Measurements from ENCODE around the gene IFITM5.
"Not testable (repeated sequence)": the region's sequence is repeated elsewhere in the genome, so short reads cannot be mapped to it uniquely, and the experiment has no call there.

The IFITM5 gene

DNA sequence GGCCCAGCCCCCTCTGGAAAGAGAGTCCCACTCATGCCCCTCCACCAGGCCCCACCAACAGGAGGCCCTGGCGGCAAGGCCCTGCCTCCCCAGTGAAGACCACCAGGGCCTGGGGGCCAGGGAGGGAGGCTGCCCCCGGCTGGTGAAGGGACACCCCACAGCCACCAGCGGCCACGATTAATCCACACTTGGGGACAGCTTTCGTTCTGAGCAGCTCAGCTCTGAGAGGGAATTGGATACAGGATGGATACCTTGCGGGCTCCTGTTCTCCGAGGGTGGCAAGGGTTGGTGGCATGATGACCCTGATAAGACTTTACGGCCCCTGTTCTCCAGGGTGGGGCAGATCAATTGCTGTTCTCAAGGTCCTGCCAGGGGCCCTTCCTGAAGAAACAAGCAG lies 28.0 kb downstream of the IFITM5 start:
- no peak for FAIRE-seq
- DNase-seq (ENCODE audit: insufficient read length, low spot score), result no peak

DNA sequence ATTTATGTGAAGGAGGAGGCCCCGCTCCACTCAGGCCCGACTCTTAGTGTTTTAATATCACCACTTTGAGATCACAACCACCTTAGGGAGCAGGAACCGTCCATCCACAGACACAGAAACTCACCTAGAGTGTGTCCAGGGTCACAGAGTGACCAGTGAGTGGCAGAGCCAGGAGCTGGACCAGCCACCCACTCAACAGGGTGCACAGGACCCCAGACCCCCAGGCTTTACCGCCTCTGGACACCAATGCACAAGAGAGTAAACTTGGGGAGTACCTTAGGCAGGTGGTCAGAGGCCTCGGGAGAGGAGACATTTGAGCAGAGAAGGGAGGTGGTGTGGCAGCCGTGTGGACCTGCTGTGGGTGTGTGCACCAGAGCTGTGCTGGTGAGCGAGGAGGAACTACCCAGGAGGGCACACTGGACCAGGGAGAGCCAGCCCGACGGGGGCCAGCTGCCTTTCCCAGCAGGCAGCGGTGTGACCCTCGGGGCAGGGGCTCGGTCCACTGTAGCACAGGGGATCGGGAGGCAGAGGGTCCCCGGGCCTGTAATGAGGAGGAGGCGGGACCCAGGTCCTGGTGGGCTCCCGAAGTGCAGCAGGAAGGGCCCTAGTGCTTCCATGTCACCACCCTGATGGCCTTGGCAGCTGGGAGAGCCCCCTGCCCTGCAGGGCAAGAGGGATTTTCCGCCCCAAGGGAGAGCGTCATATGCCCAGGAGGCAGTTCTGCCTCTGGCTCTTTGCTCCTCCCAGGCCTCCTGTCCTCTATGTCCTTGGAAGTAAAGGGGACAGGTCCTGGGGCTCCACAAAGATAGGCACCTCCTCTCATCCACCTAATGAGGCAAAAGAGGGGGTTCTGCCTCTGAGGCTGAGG lies 28.6 kb downstream of the IFITM5 start:
- FAIRE-seq, result no peak

DNA sequence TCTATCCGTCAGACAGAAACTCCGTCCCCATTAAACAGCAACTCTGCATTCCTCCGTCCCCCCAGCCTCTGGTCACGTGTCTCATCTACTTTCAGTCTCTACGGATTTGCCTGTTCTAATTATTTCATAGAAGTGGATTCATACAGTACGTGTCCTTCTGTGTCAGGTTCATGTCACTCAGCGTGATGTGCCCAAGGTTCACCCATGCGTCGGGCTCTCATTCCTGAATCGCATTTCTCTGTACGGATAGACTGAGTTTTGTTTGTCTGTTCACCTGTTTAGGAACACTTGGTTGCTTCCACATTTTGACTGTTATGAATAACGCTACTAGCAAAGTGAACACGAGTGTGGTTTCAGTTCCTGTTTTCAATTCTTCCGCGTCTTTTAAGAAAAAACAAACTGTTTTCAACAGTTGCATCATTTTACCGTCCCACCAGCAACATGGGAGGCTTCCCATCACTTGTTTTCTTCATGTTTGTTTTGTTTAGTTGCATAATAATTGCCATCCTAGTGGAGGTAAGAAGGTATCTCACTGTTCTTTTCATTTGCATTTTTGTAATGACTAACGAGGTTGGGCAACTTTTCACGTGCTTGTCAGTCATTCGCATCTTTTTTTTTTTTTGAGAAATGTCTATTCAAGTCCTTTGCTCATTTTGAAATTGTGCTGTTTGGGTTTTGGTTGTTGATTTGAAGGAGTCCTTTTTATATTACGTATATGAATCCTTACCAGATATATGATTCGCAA lies 30.0 kb downstream of the IFITM5 start:
- FAIRE-seq (peak; percentile 100), DNase-seq (ENCODE audit: insufficient read length, low spot score) (no peak)

More for the DNA sequence above, 28.6 kb downstream of the IFITM5 start:
- DNase-seq (ENCODE audit: insufficient read length, low spot score), result no peak

DNA sequence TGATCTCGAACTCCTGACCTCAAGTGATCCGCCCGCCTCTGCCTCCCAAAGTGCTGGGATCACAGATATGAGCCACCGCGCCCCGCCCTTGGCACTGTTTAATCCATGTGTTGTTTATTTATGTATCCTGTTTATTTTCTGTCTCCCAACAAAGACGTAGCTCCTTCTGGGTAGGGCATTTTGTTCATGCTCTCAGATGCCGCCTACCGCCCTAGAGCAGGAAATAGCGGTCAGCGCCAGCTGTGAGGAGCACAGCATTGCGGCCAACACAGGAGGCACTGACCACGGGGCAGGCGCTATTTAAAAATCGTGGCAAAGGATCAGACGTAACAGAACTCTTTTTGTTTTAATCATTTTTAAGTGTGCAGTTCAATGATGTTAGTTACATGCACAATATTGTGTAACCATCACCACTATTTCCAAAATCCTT lies 30.6 kb downstream of the IFITM5 start:
- DNase-seq (ENCODE audit: insufficient read length, low spot score); FAIRE-seq: not testable (repeated sequence)

DNA sequence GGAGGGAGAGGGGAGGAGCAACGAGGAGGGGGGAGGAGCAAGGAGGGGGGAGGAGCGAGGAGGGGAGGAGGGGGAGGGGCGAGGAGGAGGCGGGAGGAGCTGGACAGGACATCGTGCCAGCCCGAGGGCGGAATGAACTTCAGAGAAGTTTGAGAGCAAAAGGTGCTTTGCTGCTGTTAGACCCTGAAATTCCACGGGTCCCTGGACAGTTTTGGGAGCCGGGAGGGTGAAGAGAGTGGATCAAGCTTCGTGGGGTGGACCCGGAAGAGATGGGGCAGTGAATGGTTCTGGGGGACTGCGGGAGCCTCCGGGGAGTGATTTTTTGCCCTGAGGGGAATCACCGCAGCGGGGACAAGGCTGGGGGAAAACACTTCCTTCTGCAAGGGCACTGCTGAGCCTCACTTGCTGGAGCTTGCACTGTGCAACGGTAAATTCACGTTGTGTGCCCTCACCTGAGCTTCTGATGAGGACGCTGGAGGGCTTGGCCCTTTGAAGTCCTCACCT lies 31.8 kb downstream of the IFITM5 start:
- DNase-seq (ENCODE audit: insufficient read length, low spot score), result no peak
- peak; percentile 91 for FAIRE-seq

DNA sequence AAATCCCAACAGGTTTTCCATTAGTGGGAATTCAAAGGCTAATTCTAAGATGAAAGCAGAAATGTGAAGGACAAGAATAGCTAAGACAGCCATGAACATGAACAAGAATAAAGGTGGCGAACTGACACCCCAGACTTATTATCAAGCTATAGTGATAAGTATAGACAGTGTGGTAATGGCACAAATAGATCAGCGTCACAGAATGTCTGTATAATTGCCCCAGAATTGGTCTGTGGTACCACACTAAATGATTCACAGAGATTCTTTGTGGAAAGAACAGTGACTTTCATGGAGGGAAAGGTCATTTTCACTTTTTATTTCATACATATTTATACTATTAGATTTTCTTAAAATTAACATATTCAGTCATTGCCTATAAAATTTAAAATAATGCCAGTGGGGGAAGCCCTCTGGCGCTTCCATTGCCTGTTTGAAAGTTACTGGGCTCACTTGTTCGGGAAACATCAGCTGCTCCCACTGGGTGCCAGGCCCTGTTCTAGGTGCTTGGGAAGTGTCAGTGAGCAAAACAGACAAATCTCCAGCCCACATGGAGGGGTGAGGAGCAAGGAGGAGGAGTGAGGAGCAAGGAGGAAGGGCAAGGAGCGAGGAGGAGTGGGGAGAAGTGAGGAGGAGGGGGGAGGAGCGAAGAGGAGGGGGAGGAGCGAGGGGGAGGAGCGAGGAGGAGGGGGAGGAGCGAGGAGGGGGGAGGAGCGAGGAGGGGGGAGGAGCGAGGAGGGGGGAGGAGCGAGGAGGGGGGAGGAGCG lies 32.5 kb downstream of the IFITM5 start:
- no peak for DNase-seq (ENCODE audit: insufficient read length, low spot score)
- FAIRE-seq, result peak; percentile 69

DNA sequence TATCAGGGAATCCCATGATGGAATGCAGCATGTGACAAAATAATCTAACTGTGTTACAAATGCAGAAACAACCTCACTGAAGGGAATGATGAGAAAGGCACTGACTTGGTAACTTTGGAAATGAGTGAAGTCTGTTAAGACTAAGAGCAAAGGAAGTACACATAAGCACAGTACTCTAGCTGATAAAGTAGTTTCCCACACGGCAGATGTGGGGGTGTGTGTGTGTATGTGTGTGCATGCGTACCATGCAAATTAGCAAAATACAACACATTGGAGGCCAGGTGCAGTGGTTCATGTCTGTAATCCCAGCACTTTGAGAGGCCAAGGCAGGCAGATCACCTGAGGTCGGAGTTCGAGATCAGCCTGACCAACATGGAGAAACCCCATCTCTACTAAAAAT lies 37.7 kb downstream of the IFITM5 start:
- DNase-seq (ENCODE audit: insufficient read length, low spot score), result no peak
- no peak for FAIRE-seq

DNA sequence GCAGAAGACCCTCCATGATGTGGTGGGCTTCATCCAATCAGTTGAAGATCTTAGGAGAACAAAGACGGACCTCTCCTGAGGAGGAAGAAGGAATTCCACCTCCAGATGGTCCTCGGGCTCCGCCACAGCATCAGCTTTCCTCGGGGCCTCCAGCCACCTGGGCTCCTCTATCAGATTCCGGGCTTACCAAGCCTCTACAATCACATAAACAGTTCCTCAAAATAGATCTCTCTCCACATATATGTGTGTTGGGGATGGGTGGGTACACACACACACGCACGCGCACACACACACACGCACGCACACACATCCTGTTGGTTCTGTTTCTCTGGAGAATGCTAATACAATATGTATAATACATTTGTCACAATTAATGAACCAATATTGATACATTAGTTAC lies 39.9 kb downstream of the IFITM5 start:
- DNase-seq (ENCODE audit: insufficient read length, low spot score) (no peak), FAIRE-seq (no peak)

DNA sequence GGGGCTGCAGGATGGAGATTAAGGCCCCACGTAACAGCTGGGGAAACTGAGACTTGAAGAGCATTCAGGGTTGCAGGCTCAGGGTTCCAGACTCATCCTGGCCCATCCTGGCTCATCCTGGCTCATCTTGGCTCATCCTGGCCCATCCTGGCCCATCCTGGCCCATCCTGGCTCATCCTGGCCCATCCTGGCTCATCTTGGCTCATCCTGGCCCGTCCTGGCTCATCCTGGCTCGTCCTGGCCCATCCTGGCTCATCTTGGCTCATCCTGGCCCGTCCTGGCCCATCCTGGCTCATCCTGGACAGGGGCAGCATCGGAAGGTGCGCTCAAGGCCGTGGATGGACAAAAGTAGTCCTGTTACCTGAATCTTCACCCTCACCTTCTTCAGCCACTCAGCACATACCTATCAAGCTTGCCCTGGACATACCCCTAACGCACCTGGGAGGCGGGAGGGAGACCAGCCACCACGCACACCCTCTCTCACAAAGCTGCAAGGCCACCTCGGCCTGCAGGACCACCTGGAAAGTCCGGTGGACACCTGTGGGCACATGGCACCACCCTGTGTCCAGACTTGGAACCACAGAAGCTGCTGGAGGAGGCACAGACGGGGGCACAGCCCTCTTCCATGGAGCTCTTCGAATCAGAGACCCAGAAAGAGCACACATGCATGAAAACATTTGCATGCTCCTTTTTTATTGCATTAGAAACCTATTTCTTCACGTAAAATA lies 41.4 kb downstream of the IFITM5 start:
- DNase-seq (ENCODE audit: insufficient read length, low spot score) (no peak), FAIRE-seq (no peak)

DNA sequence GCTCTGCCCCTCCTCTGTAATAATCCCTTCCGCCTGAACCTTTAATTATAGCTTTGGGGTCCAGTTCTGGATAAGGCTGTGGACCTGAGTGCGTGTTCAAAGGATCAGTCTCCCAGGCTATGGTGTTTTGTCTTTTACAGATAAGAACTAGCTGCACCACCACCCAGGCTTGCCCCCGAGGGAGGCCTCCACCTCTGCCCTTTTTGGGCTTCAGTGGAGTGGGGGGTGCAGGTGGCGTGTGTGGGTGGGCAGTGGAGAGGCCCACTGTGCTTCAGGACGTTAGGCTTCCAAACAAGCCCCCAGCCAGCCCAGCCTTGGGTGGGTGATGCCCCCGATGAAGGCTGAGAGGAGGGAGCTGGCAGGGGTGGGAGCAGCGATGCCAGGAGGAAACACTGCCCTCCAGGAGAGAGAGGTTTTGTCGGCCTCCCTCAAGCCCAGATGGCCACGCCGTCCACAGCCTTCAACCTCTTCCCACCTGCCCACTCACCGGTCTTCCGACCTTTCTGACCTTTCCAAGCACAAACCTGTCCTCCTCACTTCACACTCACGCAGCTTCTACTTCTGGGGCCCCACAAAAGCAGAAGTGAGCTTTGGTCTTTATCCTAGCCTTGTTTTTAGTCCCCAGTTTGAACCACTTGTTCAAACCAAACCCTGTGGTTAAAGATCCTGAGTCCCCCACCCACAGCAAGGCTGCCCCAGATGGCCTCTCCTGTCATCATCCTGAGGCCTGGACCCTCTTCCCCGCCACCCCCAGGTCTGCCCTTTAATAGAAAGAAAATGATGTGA lies 42.2 kb downstream of the IFITM5 start:
- FAIRE-seq (peak; percentile 52), DNase-seq (ENCODE audit: insufficient read length, low spot score) (no peak)

DNA sequence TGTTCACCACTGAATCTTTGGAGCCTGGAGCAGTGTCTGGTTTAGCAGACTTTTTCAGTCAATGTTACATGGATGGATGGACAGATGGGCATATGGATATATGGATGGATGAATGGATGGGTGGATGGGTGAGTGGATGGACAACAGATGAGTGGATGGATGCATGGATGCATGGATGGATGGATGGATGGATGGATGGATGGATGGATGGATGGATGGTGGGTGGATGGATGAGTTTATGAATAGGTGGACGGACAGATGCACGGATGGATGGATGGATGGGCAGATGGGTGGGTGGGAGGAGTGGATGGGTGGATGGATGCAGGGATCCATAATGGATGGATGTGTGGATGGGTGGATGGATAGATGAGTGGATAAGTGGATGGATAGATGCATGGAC lies 43.5 kb downstream of the IFITM5 start:
- FAIRE-seq (no peak), DNase-seq (ENCODE audit: insufficient read length, low spot score) (no peak)

DNA sequence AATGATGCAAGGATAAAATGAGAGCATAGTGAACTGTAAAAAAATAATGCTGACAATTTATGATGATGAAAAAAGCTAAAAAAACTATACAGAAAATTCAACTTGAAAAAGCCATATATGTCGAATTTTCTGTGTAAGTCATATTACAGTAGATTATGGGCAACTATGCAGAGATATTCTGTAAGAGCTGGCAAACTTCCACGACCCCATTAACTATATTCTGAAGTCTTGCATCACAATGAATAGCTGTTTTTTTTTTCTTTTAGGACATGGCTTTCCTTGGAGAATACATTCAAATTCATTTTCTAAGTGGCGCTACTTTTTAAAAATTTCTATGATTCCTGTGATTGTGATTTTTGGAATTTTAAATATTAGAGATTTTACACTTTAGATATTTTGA lies 44.1 kb downstream of the IFITM5 start:
- FAIRE-seq, result no peak

DNA sequence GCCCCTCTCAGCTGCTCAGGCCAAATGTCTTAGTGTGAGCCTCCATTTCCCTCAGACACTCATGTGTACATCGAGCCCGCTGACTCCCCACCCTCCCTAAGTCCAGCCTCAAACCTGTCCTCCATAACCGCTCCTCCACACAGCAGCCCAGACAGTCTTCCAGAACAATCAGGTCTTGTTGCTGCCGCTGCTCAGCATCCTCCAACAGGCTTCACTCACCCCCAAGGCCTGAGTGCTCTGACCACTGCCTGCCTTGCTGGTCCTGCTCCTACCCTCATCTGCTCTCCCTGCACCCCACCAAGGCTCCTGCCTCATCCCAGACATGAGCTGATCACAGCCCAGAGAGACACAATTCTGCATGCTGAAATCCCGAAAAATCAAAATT lies 45.4 kb downstream of the IFITM5 start:
- DNase-seq (ENCODE audit: insufficient read length, low spot score), result no peak
- FAIRE-seq, result no peak

More for the DNA sequence above, 44.1 kb downstream of the IFITM5 start:
- DNase-seq (ENCODE audit: insufficient read length, low spot score), result no peak

DNA sequence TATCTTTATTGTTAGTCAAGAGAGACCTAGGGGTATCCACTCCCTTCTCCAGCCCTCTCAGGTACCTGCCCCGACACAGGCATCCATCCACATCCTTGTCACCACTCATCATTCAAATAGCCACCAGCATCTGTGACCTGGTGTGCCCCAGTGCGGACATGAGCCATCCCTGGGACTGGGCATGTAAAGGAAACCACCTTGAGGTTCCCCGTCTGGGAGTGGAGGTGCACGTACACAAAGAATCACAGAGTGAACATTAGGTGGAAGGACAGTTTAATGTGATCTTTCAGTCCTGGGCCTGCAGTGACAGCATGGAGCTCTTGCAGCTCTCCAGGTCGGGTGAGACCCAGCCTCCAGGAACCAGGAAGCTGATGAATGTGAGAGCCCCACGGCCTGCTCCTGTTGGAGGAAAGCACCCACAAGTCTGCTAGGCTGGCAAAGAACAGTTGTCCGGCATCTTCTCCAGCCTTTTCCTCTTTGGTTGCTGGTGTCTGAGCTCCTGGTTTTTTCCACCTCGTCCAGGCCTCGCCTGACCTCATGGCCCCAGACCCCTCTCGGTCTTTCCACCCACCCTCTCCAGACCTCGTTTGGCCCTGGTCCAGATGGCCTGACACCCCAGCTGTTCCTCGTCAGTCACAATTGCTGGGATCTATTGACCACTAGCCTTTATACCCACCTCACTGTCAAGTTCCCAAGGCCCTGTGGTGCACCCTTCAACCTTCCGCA lies 46.0 kb downstream of the IFITM5 start:
- FAIRE-seq (no peak), DNase-seq (ENCODE audit: insufficient read length, low spot score) (no peak)

DNA sequence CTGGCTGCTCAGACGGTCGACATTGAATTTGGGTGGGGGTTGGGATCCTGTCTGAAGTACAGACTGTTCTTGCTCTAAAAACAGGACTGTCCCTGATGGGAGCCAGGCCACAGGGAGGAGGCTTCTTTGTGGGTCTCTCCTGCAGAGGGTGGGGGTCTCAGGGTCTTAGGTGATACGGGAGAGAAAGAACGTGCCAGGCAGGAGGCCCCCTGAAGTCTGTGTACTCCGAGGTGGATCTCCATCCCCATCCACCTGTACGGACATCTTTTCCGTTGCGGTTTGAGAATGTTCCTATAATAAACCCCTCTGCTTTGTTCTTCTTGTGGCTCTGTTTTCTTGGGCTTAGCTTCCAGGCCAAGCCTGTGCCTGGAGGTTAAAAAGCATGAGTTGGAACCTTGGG lies 46.7 kb downstream of the IFITM5 start:
- FAIRE-seq (no peak), DNase-seq (ENCODE audit: insufficient read length, low spot score) (no peak)

DNA sequence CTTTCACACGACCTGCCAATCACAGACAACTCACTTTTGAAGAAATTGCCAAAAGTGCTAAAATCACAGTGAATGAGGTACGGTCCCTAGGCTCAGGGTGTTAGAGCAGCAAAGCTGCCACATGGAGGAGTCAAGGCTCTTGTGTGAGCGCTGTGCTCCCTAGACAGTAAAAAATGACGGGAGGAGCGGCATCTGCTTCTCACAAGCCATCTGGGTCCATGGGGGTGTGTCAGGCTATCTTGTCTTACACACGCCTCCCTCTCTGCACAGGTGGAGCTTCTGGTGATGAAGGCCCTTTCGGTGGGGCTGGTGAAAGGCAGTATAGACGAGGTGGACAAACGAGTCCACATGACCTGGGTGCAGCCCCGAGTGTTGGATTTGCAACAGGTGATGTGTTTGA lies 47.8 kb downstream of the IFITM5 start:
- FAIRE-seq, result no peak
- no peak for DNase-seq (ENCODE audit: insufficient read length, low spot score)

DNA sequence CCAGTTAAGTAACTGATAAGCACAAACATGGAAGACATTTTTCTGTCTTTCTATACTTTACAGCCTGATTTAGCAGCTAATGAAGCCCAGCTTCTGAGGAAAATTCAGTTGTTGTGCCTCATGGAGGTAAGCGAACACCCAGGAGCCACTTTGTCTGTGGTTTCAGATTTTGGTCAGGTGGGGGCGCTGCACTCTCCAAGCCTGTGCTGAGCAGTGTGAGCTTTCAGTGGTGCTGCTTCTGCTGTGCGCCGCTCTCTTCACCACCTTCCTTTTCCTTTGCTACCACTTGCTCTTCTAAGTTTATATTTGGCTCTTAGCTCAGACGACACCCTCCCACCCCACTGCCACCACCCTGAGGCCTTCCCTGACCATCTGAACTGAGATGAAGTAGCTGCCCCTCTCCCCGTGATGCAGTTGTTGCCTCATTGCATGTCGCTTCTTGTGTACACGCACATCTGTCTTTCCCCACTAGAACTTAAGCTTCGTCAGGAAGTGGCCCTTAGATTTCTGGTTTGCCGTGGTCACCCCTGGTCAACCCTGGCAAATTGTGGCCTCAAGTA lies 48.5 kb downstream of the IFITM5 start:
- DNase-seq (ENCODE audit: insufficient read length, low spot score) (no peak), FAIRE-seq (no peak)

DNA sequence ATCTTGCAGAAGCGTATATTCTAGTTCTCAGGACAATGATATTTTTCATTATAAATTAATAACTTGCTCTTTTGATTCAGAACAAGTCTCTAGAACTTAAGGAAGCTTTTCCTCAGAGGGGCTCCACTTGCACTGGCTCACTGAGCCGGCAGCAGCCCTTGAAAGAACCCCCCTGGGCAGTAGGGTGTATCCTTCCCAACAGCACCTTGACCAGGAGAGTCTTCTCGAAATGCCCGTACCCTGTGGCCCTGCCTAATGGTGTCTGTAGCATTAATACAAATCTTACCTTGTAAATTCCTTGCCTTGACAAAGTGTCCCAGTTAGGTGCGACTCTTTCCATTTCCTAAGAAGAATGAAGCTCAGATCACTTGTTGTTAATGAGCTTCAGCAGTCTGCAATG lies 49.1 kb downstream of the IFITM5 start:
- FAIRE-seq, result no peak

DNA sequence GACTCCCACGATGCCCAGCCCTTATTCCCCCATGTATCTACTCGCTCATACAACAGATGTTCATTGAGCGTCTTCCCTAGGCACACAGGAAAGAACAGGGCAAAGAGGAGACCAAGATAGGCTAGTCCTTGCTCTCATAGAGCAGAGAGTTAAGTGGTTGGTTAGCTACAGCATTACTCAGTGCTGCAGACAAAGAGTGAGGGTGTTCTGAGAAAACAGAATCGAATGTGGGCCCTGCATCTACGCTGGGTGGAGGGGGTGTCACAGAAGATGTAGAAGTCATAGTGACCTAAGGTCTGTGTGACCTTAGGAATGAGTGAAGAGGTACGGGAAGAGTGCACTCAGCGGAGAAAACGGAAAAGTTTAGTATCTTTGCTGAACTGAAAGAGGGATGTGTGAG lies 50.3 kb downstream of the IFITM5 start:
- FAIRE-seq, result no peak

More for the DNA sequence above, 49.1 kb downstream of the IFITM5 start:
- DNase-seq (ENCODE audit: insufficient read length, low spot score), result no peak

More for the DNA sequence above, 50.3 kb downstream of the IFITM5 start:
- DNase-seq (ENCODE audit: insufficient read length, low spot score), result no peak
